Activated CD4-positive, alpha-beta T cell treated with anti-CD3 and anti-CD28 coated beads, Interleukin-2, Interleukin-6, amounts not matched to agents 100 ng/mL and 50 ng/mL, durations not matched to agents 16 hours and 8 hours (primary cell): Measurements from ENCODE around the gene METTL17.
"Not testable (repeated sequence)": the region's sequence is repeated elsewhere in the genome, so short reads cannot be mapped to it uniquely, and the experiment has no call there.

Source experiments
- DNase-seq: peaks from one replicate; pipeline ENCODE4 v3.0.0-alpha.2; 2020

The METTL17 gene

DNA sequence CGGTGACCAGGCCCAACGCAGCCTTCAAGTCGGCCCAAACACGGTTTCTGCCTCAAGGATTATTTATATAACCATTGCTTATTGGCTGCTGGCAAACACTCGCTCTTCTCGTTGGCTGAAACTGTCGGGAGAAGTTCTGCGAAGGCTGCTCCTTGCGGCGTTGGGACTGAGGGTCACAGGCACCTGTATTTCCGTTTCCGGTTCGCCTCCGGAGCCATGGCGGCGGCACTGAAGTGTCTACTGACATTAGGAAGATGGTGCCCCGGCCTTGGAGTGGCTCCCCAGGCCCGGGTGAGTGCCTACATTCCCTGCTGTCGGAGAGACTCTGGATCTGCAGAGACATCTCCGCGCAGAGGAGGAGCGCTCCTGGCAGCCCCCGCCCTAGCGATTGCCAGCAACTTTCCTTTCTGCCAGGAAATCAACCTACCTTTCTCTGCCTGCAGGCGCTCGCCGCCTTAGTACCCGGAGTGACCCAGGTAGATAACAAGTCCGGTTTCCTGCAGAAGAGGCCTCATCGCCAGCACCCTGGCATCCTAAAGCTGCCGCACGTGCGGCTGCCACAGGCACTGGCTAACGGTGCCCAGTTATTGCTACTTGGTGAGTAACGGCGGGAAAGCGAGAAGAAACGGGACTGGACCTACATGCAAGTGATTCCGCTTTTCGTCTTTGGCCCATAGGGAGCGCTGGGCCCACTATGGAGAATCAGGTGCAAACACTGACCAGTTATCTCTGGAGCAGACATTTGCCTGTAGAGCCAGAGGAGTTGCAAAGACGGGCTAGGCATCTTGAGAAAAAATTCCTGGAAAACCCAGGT is at the start of gene METTL17:
Gene METTL17 (plus strand): TSS at position 194 of the 814 bp plus-strand sequence. CDS start 23 bp downstream, at position 217.
- DNase-seq, result peak; percentile 96

DNA sequence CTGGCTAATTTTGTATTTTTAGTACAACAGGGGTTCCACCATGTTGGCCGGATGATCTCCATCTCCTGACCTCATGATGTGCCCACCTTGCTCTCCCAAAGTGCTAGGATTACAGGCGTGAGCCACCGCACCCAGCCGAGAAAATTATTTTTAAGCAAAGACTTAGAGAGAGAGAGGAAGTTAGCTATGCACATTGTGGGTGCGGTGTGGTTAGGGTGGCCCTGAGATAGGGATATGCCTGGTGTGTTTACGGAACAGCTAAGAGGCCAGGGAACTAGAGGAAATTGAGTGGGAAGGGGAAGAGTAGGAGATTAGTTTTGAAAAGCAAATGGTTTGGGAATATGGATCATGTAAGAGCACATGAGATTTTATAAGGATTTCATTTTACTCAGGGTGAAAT is 44.6 kb upstream of the METTL17 start:
- DNase-seq, result not testable (repeated sequence)

DNA sequence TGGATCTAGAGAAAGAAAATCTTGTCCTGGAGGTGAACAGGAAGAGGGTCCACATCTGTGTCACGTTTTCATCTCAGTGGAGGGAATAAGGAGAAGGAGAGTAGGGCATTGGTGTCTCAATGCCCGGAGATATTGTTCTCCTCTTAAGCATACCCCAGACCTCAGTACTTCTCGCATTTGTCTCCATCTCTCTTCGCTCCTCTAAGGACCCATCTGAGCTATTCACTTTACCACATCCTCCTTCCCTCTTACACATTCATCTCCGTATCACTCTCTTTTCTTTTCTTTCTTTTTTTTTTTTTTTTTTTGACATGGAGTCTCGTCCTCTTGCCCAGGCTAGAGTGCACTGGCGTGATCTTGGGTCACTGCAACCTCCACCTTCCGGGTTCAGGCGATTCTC is 43.1 kb upstream of the METTL17 start:
- not testable (repeated sequence) for DNase-seq

- not testable (repeated sequence) for DNase-seq
These were observed 34.8 kb upstream of the METTL17 start, which contains the start of gene RNASE2 for GRCh38 chr14:20954736-20955537. TSS of gene RNASE2 (plus strand) at chr14:20955487. CDS start at chr14:20955772, 285 bp downstream.

DNA sequence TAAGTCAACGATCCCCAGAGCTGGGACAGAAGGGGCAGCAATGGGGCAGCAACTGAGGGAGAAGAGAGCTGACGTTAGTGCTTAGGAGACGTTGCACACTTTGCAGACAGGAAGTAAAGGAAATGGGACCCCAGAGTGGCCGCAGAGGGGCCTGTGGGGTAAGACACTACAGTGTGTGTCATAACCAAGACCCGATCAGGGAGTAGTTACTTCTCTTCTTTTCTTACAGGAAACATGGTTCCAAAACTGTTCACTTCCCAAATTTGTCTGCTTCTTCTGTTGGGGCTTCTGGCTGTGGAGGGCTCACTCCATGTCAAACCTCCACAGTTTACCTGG is 34.3 kb upstream of the METTL17 start:
- DNase-seq, result not testable (repeated sequence)

DNA sequence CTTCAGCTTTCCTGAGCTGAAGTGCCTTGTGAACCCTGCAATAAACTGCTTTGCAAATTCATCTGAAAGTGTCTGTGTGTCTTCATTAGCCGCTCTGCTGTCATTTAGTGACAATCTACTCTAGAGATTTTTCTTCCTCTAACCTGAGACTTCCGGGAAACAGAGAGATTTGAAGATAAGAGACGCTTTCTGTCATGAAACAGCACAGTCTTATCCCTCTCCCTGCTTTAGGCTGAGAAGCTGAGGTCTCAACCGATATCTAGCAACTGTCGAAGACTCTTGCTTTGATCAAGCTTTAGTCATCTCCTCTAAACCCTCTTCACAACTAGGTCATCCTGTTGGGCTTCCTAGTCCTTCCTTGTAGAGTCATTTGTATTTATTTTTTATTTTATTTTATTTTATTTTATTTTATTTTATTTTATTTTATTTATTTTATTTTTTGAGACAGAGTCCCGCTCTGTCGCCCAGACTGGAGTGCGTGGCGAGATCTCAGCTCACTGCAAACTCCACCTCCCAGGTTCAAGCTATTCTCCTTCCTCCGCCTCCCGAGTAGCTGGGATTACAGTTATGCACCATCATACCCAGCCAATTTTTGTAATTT is 33.3 kb upstream of the METTL17 start:
- DNase-seq, result peak; percentile 52

DNA sequence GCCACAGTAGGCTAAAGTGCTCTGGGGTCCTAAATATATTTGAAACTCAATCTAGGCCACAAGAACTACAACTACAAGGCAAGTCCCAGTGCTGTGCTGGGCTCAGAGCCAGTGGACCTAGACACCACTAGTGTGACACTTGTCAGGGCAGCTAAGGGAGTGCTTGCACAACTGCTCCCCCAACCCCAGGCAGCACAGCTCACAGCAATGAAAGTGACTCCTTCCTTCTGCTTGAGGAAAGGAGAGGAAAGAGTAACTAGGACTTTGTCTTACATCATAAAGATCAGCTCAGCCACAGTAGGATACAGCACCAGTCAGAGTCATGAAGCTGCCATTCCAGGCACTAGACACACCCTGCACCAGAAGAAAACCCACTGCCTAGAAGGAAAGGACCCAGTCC is 30.8 kb upstream of the METTL17 start:
- not testable (repeated sequence) for DNase-seq

DNA sequence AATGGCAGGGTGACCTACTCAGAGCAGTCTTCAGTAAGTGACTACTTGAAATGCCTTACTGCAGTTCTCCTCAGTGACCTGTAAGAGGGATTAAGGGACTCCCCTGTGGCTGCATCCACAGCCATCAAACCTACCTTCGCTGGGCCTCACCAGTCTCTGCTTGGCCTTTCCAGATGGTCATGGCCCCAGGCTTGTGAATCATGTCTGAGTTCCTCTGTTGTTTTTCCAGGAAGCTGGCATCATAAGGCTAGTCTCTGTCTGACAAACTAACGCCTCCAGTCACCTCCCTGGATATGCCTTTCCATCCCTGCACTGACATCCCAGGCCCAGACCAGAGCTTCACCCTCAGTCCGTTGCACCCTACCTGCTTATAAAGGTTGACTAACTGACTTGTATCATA is 20.4 kb upstream of the METTL17 start:
- no peak for DNase-seq

DNA sequence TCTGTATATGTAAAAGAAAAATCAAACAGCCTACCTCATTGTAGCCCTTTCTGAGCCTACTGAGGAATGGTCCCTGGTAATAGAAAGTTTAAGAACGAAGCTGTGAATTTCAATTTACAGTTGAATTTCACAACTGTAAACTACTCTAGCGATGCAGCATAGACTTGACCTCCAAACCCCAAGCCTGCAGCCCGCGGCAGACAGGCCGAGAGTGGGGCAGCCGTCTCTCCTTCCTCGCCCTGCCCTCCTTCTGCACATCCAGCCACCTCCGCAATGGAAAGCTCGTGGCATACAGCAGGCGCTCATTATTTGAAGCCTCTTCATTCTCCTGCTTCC is 19.2 kb upstream of the METTL17 start:
- no peak for DNase-seq

DNA sequence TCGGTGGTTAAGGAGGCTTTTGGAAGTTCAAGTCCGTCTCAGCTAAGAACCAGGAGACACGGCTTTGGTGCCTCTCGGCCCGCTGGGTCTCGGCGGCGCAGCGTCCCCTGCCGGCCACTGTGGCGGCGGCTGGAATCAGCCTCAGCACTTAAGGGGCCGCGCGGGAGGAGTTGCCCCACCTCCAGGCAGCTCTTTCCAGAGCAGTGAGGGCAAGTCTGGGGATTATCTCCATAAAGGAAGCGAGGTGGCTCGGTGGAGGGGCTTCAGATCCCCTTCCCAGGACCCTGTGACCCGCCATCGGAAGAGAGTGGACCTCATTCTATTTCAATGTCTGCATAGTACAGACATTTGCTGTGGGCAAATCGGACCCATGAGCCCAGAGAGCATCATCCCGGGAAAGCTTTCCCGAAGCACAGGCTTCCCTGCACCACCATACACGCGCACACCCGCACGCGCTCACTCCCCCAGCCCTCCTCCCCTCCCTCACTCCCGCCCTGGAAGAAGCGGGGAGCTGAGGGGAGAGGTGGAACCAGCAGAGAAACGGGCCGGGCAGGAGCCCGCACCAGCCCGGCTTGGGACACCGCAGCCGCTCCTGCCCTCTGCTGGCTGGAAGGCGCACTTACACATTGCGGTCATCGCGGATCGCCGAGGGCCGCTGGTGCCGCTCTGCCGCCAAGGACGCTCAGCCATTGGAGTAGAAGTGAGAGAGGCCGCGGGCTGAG is 18.6 kb upstream of the METTL17 start:
- DNase-seq, result peak; percentile 90

DNA sequence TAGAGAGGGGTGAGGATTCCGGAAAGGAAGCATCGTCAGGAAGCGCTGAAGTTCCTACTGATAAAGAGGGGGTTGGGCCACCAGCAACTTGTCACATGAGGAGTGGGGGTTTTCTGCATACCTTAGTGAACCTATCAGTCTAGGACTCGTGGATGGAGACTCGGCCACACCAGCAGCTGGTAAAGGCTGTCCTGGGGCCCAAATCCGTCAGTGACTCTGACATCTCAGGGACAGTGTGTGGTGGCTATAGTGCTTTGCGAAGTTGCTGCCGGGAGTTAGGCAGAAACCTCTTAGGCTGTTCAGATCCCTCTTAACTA is 18.1 kb upstream of the METTL17 start:
- no peak for DNase-seq

DNA sequence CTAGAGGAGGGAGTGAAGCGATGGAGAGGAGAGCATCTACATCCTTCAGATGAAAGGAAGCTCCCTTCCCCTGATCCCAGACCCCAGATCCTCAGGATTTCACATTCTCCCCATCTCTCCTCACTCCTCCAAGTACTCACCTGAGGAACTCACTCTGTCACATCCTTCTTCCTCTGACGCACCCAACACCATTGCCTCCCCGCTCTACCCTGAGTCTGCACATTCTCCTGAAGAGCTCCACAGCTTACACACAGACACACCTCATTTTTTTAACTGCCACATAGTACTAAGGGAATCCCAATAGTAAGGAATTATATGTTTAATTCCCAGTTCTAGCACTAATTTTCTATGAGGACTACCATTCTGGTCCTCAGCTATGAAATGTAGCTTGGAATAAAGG is 16.3 kb upstream of the METTL17 start:
- DNase-seq, result no peak

DNA sequence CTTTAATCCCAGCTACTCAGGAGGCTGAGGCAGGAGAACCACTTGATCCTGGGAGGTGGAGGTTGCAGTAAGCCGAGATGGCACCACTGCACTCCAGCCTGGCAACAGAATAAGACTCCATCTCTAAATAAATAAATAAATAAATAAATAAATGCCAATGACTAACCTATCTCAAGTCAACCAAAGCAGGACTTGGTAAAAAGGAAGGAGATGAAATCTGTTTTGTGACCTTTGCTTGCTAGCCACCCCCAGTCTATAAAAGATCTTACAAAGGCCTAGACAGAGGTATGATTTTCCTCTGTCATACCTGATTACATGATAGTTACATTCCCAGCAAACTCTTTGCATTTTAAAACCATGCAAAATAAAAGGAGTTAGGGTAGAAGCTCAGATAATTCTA is 13.5 kb upstream of the METTL17 start:
- no peak for DNase-seq

GRCh38 chr14:20978687-20979086 is 11.1 kb upstream of the METTL17 start:
- no peak for DNase-seq

DNA sequence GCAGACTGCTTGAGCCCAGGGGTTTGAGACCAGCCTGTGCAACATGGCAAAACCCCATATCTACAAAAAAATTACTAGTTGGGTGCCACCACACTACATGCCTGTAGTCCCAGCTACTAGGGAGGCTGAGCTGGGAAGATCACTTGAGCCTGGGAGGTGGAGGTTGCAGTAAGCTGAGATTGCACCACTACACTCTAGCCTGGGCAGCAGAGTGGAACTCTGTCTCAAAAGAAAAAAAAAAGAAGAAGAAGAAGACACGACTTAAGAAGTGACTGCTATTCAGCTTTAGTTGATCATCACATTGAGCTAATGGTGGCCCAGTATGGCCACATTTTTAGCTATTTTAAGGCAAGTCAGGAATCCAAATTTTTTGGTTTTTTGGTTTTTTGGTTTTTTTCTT is 8.9 kb upstream of the METTL17 start:
- no peak for DNase-seq

- DNase-seq, result no peak
These were observed 7.0 kb upstream of the METTL17 start for GRCh38 chr14:20982646-20983369.

GRCh38 chr14:20985650-20986049 is 4.1 kb upstream of the METTL17 start:
- DNase-seq, result not testable (repeated sequence)

GRCh38 chr14:20986811-20987210 is 3.0 kb upstream of the METTL17 start:
- DNase-seq, result peak; percentile 60

DNA sequence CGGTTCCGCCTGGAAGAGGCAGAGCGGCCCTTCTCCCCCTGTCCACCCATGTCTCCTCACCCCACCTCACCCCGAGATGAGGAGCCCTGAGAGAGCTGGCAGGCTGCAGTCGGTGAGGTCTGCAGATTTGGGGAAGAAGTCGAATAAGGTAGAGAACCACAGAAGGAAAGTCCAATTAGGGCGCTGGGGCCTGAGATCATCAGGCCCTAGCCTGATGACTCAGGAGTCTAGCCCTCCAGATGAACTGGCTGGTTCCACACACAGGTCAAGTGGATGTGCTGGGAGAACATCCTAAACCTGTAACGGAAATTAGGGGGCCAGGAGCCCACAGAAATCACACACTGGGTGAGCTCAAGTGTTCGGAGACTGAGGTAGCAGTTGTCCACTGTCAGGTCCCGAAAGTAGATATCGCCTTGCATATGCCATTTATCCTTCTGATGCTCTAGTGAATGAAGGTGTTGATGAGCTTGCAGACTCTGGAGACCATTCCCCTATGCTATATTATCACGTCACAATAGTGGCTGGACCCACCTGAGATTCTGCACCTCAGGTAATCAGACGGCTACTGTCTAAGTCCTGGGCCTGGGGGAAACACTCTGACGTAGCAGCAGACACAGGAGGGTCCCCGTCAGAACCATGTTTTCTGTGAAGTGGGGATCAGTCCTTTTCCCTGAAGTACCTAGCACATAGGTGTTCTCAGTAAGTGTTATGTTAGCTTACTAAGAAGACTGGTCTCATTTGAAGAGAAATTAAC is 886 bp upstream of the METTL17 start:
- DNase-seq, result no peak

GRCh38 chr14:20989471-20989786 is 351 bp upstream of the METTL17 start:
- no peak for DNase-seq

DNA sequence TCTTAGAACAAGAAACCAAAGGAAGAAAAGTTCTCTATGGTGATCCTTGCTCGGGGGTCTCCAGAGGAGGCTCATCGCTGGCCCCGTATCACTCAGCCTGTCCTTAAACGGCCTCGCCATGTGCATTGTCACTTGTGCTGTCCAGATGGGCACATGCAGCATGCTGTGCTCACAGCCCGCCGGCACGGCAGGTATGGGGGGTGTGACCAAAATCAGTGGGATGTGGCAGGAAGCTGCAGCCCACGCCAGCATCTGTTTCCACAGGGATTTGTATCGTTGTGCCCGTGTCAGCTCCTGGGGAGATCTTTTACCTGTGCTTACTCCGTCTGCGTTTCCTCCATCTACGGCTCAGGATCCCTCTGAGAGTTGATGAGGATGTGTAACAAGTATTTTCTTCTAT is 6.7 kb downstream of the METTL17 start:
- no peak for DNase-seq

DNA sequence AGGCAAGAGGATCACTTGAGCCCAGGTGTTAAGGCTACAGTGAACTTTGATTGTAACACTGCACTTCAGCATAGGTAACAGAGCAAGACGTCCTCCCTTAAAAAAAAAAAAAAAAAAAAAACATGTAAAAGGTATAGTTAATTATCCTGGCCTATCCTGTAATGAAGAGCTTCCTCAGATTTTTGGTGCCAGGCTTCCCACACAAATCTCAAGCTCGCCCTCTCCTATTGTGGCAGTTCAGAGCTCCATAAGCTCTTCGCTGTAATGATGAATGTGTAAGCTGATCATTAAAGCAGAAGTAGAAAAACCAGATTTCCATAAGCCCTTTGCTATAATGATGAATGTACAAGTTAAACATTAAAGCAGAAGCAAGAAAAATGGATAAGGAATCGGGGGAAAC is 7.3 kb downstream of the METTL17 start:
- no peak for DNase-seq
